Stimulated activated CD4-positive, alpha-beta T cell treated with anti-CD3 and anti-CD28 coated beads, TNF-alpha, amount 100 ng/mL, for 48 hours (primary cell): ENCODE data around the gene IMMP2L.
"Not testable (repeated sequence)": the region's sequence is repeated elsewhere in the genome, so short reads cannot be mapped to it uniquely, and the experiment has no call there.

Experiments
- DNase-seq, 3 donors: peaks; one replicate each; pipeline ENCODE4 v3.0.0-alpha.2; 2020; ENCODE audit warnings: low read depth in 3 of 3

Gene IMMP2L

GRCh38 chr7:110938165-110938564 lies 624.1 kb downstream of the IMMP2L start:
- no peak for DNase-seq

DNA sequence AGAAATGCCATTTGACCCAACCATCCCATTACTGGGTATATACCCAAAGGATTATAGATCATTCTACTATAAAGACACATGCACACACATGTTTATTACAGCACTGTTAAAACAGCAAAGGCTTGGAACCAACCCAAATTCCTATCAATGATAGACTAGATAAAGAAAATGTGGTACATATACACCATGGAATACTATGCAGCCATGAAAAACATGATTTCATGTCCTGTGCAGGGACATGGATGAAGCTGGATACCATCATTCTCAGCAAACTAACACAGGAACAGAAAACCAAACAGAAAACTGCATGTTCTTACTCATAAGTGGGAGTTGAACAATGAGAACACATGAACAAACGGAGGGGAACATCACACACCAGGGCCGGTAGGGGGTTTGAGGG lies 625.6 kb downstream of the IMMP2L start:
- DNase-seq, result not testable (repeated sequence)

- DNase-seq, result no peak
Measured at GRCh38 chr7:110929480-110930249, 632.6 kb downstream of the IMMP2L start.

DNA sequence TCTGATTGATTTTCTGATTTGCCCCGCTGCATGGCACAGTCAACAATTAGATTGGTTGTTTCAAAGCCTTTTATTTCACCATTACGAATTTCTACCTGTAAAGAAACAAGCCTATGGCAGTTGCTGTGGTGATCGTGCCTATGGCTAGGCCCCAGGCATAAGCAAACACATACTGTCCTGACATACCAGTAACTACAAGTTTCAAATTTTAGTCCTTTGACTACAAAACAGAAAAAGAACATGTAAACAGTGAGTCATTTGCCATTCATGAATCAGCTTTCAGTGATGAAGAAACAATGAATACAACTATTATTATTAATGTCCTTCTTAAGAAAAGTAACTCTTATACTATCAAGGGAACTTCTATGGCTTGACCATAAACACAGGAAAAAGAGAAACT lies 639.4 kb downstream of the IMMP2L start:
- DNase-seq, result no peak

- no peak for DNase-seq
Measured at GRCh38 chr7:110921595-110922151, 640.6 kb downstream of the IMMP2L start.

DNA sequence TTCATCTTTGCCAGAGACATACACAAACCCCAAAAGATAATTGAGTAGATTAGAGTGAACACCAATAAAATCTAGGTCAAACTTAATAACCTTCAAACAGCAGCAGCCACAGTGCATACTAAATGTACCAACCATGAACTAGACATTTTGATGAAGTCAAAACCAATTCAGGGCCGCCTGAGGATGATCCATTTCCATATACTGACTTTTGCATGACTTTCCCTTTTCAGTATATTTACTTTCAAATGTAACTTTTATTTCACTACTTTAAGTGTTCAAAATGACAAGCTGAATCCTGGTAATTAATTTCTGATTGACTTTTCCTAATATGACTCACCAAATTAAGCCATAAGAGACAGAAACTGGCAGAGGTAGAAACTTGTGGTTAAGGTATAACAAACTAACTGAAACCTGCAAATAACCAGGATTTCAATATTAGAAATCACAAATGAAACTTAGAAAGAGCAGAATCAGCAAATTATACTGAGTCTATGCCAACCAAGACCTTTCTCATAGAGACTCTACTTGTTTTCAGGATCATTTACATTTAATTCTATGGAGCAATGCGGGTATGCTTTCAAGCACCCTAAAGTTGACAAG lies 643.2 kb downstream of the IMMP2L start:
- no peak for DNase-seq

GRCh38 chr7:110914263-110914662 lies 648.0 kb downstream of the IMMP2L start:
- DNase-seq, result no peak

- no peak for DNase-seq
Measured at GRCh38 chr7:110911632-110912031, 650.7 kb downstream of the IMMP2L start.

DNA sequence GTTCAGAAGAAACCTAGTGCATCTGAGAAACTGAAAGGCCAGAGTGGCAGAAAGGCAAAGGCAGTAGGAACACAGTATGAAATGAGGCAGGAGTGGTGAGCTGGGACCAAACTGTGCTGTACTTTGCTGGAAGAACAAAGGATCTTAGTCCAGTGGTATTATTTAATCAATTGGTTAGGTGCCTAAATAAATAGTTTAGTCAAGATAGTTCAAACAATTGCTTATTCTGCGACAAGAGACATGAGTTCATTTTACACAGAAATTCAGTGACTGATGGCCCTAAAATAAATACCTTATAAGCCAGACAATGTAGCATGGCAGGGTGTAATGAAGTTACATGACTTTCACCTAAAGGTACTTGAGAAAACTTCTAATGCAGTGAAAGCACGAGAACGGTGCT lies 653.2 kb downstream of the IMMP2L start:
- DNase-seq, result no peak

DNA sequence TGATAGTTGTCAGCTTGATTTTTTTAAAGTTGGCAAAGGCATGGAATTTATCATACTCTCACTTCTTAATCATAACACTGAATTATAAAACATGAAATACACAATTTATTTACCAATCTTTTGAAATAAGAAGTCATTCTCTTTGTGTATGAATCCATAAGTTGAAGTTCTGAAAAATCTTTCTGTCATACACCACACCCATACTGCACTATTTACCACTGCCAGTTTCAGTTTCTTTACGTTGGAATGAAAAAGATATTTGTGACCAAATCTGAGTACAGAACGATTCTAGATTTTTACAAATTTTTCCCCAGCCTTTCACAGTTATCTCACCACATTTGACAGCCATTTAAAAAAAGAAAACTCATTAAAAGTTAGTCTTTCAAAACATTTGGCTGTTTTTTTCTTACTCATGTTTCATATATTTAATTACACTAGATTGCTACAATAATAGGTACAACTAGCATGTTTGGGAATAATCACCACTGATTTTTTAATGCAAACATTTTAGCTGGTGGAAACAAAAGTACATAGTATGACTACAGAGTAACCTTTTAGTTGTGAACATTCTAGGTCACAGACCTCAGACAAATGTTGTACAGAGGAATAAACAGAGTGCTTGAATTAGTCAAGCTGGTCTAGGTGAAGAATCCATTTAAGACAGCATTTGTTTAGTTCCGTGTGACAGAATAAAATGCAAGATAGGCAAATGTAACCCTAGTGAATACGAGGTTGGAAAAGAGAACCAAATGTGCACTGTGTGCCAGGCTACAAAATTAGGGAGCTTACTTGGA lies 656.3 kb downstream of the IMMP2L start:
- DNase-seq, result no peak

GRCh38 chr7:110898516-110898915 lies 663.8 kb downstream of the IMMP2L start:
- no peak for DNase-seq

DNA sequence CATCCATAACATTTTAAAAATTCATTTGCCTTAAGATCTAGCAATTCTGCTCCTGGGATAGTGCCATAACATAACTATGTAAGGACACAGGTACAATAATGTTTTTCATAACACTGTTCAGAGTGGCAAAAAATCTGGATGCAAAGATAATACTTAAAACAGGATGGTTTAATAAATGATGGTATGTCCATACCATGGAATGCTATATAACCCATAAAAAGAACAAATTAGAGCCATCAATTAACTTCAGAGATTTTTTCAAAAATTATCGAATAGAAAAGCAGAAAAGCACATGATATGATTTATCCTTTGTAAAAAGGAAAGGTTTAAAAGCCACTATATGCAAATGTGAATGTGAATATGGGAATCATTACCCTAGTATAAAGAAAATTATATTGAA lies 664.8 kb downstream of the IMMP2L start:
- no peak for DNase-seq

- DNase-seq, result no peak
Measured at GRCh38 chr7:110894111-110894510, 668.2 kb downstream of the IMMP2L start.

DNA sequence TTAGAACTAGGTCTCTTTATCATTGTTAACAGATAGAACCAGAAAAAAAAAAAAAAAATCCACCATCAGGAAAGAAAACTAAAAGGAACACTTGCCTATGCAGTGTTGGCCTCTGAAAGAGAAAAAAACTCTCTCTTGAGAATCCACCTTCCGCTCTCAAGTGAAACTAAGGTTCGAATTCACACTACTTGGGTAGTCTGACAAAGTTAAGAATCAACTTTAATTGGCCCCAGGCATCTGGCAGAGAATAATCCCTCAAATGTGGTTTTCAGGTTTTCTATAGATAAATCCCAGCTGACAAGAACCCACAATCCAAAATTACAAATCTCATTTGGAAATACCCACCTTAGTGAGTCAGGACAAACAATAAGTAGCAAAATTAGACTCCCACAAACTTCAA lies 671.1 kb downstream of the IMMP2L start:
- DNase-seq, result no peak

DNA sequence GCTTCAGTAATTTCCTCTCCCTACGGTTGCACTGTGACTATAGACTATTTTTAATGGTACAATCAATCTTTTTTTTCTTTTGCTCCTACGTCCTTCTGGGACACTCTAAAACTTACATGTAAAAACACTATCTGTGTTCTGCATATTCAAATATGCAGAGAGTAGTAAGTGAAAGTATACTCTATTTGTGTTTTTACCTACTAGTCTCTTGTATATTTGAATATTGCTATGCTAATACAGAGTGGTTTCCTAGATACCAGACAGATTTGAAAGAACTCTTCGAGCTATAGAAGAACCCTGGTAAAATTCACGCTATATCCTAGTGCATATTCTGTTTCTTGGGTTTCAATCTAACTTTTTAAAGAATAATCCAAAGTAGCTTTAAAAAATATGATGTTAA lies 672.2 kb downstream of the IMMP2L start:
- no peak for DNase-seq

- DNase-seq, result no peak
Measured at GRCh38 chr7:110889335-110889734, 673.0 kb downstream of the IMMP2L start.

GRCh38 chr7:110888641-110889040 lies 673.7 kb downstream of the IMMP2L start:
- no peak for DNase-seq

GRCh38 chr7:110885474-110885873 lies 676.8 kb downstream of the IMMP2L start:
- DNase-seq, result no peak

- DNase-seq, result no peak
Measured at GRCh38 chr7:110881721-110882120, 680.6 kb downstream of the IMMP2L start.

DNA sequence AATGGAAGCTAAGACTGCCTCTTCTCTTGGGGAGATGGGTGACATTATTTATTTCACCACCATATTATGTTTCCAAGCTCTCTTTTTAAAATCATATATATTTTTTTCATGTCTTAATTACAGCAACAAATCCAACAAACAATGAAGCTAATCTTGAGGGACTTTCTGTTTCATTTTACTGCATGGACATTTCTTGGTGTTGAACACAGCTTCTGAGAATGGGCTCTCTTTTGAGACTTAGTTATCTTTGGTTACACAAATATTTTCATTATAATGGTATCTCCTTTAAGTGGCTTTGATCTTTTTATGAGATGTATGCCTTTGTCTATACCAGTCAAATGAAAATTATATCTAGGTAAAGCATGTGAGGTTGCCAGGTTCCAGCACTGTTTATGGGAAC lies 681.3 kb downstream of the IMMP2L start:
- DNase-seq, result no peak

DNA sequence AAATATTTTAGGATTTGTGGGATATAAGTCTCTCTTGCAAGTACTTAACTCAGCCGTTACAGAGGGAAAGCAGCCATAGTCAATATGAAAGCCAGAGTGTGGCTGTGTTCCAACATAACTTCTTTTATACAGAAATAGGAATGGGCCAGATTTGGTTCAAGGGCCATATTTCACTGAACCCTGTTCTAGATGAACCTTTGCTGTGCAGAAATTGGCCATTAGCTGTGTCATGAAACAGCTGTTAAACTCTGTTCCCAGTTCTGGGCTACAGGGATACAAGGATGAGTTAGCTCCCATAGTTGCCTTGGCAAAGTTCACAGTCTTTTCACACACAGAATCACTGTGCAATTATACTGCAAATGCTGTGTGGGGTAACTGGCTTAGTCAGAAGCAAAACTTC lies 685.3 kb downstream of the IMMP2L start:
- no peak for DNase-seq

DNA sequence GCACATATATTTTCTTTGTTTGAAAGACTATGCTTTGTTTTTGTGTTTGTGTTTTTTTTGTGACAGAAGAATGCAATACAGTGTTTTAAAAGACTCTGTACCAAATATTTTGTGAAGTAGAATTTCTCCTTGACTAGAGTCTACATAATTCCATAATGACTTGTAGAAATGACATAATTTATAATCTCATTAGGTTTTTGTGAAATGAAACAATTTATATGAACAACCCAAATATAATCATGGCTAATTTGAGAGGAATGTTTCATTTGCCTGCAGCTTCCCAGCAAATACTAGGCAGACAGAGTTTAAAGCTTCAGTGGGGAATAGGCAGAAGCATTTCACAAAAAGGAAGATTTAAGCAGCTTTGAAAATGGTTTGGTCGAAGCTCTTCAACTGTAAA lies 686.9 kb downstream of the IMMP2L start:
- DNase-seq, result no peak

GRCh38 chr7:110871856-110872255 lies 690.4 kb downstream of the IMMP2L start:
- DNase-seq, result no peak
